Neuronal stem cell (in vitro differentiated cells): ENCODE measurements around the gene ZXDC.
A peak's percentile ranks its signal among the peaks of the same experiment; 100 is the strongest.

Experiments
- DNase-seq: peaks from one replicate; pipeline ENCODE4 v3.0.0-alpha.2; 2013; ENCODE audit warnings: low spot score
- H2AFZ ChIP-seq: one replicate; pipeline ENCODE4 v1.6.1; 2013; ENCODE audit warnings: mild to moderate bottlenecking, low read length, inconsistent platforms
- H2AK5ac ChIP-seq: 2 replicates; pipeline ENCODE4 v1.6.1; 2013; ENCODE audit warnings: low read depth, mild to moderate bottlenecking, inconsistent platforms, low read length, moderate library complexity, mixed read lengths
- H2BK120ac ChIP-seq: 2 replicates; pipeline ENCODE4 v1.6.1; 2013; ENCODE audit warnings: low read depth, mild to moderate bottlenecking, inconsistent platforms, low read length, moderate library complexity, mixed read lengths
- H2BK12ac ChIP-seq: one replicate; pipeline ENCODE4 v1.6.1; 2013; ENCODE audit warnings: low read length, inconsistent platforms
- H2BK15ac ChIP-seq: 2 replicates; pipeline ENCODE4 v1.6.1; 2013; ENCODE audit warnings: mild to moderate bottlenecking, low read length, inconsistent platforms, mixed read lengths
- H2BK5ac ChIP-seq: one replicate; pipeline ENCODE4 v1.6.1; 2013; ENCODE audit warnings: inconsistent platforms, mild to moderate bottlenecking, low read length, moderate library complexity
- H3K14ac ChIP-seq: one replicate; pipeline ENCODE4 v1.6.1; 2013; ENCODE audit warnings: low read length, inconsistent platforms
- H3K18ac ChIP-seq: 2 replicates; pipeline ENCODE4 v1.6.1; 2013; ENCODE audit warnings: low read length, inconsistent platforms
- H3K23ac ChIP-seq: 2 replicates; pipeline ENCODE4 v1.6.1; 2013; ENCODE audit warnings: low read depth, mild to moderate bottlenecking, mixed read lengths, low read length, inconsistent platforms; ENCODE audit not compliant: poor library complexity
- H3K27ac ChIP-seq: replicated peaks from 3 replicates; pipeline ENCODE4 v1.5.1; 2013; ENCODE audit warnings: low read length, inconsistent platforms
- H3K27me3 ChIP-seq, 3 experiments: 2 replicates each; pipeline ENCODE4 v1.6.1; 2013; ENCODE audit warnings: low read length in 3 of 3, mild to moderate bottlenecking in 2 of 3, inconsistent platforms in 1 of 3, low read depth in 1 of 3, mixed read lengths in 1 of 3, moderate library complexity in 1 of 3; ENCODE audit not compliant: control insufficient read depth in 3 of 3, insufficient read depth in 3 of 3
- H3K36me3 ChIP-seq, 2 donors: replicated peaks in 1 of 2; 2 replicates each; pipeline ENCODE4 v1.6.1; 2013; ENCODE audit warnings: low read length in 2 of 2; ENCODE audit not compliant: control insufficient read depth in 2 of 2, insufficient read depth in 2 of 2
- H3K4ac ChIP-seq: 2 replicates; pipeline ENCODE4 v1.6.1; 2013; ENCODE audit warnings: inconsistent platforms, mild to moderate bottlenecking, low read length, moderate library complexity
- H3K4me1 ChIP-seq, 2 donors: 1 replicate in 1 of 2; 2 replicates in 1 of 2; pipeline ENCODE4 v1.6.1; 2013; ENCODE audit warnings: low read length in 2 of 2, low read depth in 1 of 2; ENCODE audit not compliant: control insufficient read depth in 2 of 2, insufficient read depth in 1 of 2
- H3K4me2 ChIP-seq: one replicate; pipeline ENCODE4 v1.6.1; 2013; ENCODE audit warnings: mild to moderate bottlenecking, low read length, inconsistent platforms; ENCODE audit not compliant: insufficient read depth, poor library complexity, severe bottlenecking
- H3K4me3 ChIP-seq, 2 donors: 2 replicates each; pipeline ENCODE4 v1.5.1; 2013; ENCODE audit warnings: low read length in 2 of 2, mild to moderate bottlenecking in 2 of 2, inconsistent platforms in 1 of 2, moderate library complexity in 1 of 2
- H3K79me1 ChIP-seq: one replicate; pipeline ENCODE4 v1.6.1; 2013; ENCODE audit warnings: low read depth, mild to moderate bottlenecking, inconsistent platforms, low read length, moderate library complexity
- H3K9ac ChIP-seq: one replicate; pipeline ENCODE4 v1.6.1; 2013; ENCODE audit warnings: mild to moderate bottlenecking, low read depth, low read length, inconsistent platforms; ENCODE audit not compliant: poor library complexity
- H3K9me3 ChIP-seq, 2 donors: replicated peaks in 1 of 2; 2 replicates each; pipeline versions ENCODE3 to v1.6.1; 2013; ENCODE audit warnings: low read length in 2 of 2, mild to moderate bottlenecking in 2 of 2, inconsistent platforms in 1 of 2, low read depth in 1 of 2, mixed read lengths in 1 of 2, moderate library complexity in 1 of 2; ENCODE audit not compliant: control insufficient read depth in 2 of 2, insufficient read depth in 1 of 2
- H4K8ac ChIP-seq: one replicate; pipeline ENCODE4 v1.6.1; 2013; ENCODE audit warnings: low read depth, mild to moderate bottlenecking, inconsistent platforms, low read length, moderate library complexity
- H4K91ac ChIP-seq: one replicate; pipeline ENCODE4 v1.6.1; 2013; ENCODE audit warnings: low read length, low read depth, mild to moderate bottlenecking, inconsistent platforms; ENCODE audit not compliant: poor library complexity
- WGBS, 2 donors: extraction: QIAGEN DNeasy Blood & Tissue Kit; methylation state at CpG; one replicate each; pipeline ENCODE4 v1.1.7; 2013; ENCODE audit warnings: missing lambda C conversion rate in 2 of 2, mixed read lengths in 1 of 2; ENCODE audit not compliant: insufficient read length in 2 of 2, insufficient replicate concordance in 1 of 2; ENCODE audit errors: extremely low coverage in 2 of 2; 5-methylcytosine and 5-hydroxymethylcytosine counted together

The ZXDC gene

GRCh38 chr3:126500016-126500415 lies 24.3 kb upstream of the ZXDC start:
- H3K9ac ChIP-seq: no peak overlapping the region
- H2BK120ac ChIP-seq: no peak overlapping the region
- no peak overlapping the region for H3K4ac ChIP-seq
- H3K9me3 ChIP-seq: peaks cover 0 to 3% of the 10 kb centered on the region in 2 donors
- H3K4me2 ChIP-seq: no peak overlapping the region
- H4K91ac ChIP-seq: no peak overlapping the region
- H2BK15ac ChIP-seq: peak overlapping the region; percentile 86
- peaks cover 4 to 19% of the 10 kb centered on the region in 2 donors for H3K4me1 ChIP-seq
- H3K23ac ChIP-seq: no peak overlapping the region
- H3K27me3 ChIP-seq: peaks cover 0 to 6% (median 0%) of the 10 kb centered on the region in 3 experiments
- no peak overlapping the region for H3K4me3 ChIP-seq
- H4K8ac ChIP-seq: no peak overlapping the region
- H3K27ac ChIP-seq: no peak overlapping the region
- no peak for DNase-seq
- no CpG with 5 or more reads among the region's 7 CpGs for WGBS, 2 donors
- H3K18ac ChIP-seq: peak overlapping the region; percentile 74
- H3K79me1 ChIP-seq: no peaks in the 10 kb centered on the region
- no peaks in the 10 kb centered on the region for H3K36me3 ChIP-seq
- H2BK5ac ChIP-seq: peak overlapping the region; percentile 49
- H2BK12ac ChIP-seq: no peak overlapping the region
- no peak overlapping the region for H3K14ac ChIP-seq
- peak overlapping the region; percentile 92 for H2AK5ac ChIP-seq
- H2AFZ ChIP-seq: no peak overlapping the region

GRCh38 chr3:126499401-126499800 lies 23.7 kb upstream of the ZXDC start:
- no peak overlapping the region for H4K91ac ChIP-seq
- no peak overlapping the region for H3K4me3 ChIP-seq
- H3K79me1 ChIP-seq: no peaks in the 10 kb centered on the region
- no peak overlapping the region for H3K4me2 ChIP-seq
- no peak overlapping the region for H2AFZ ChIP-seq
- H3K9me3 ChIP-seq: peaks cover 0 to 3% of the 10 kb centered on the region in 2 donors
- H3K27ac ChIP-seq: no peak overlapping the region
- no peak overlapping the region for H3K9ac ChIP-seq
- no peak overlapping the region for H3K14ac ChIP-seq
- peaks cover 6 to 19% of the 10 kb centered on the region in 2 donors for H3K4me1 ChIP-seq
- H3K23ac ChIP-seq: no peak overlapping the region
- peak overlapping the region; percentile 49 for H2BK5ac ChIP-seq
- peak overlapping the region; percentile 35 for H2AK5ac ChIP-seq
- no peak overlapping the region for H2BK120ac ChIP-seq
- H3K18ac ChIP-seq: peak overlapping the region; percentile 46
- peak overlapping the region; percentile 25 for H2BK15ac ChIP-seq
- no peak for DNase-seq
- H3K27me3 ChIP-seq: peaks cover 0 to under 1% (median 0%) of the 10 kb centered on the region in 3 experiments
- no peaks in the 10 kb centered on the region for H3K36me3 ChIP-seq
- H3K4ac ChIP-seq: no peak overlapping the region
- no CpG with 5 or more reads among the region's 9 CpGs for WGBS, 2 donors
- no peak overlapping the region for H4K8ac ChIP-seq
- no peak overlapping the region for H2BK12ac ChIP-seq

GRCh38 chr3:126498929-126499328 lies 23.2 kb upstream of the ZXDC start:
- H2BK12ac ChIP-seq: no peak overlapping the region
- H3K9ac ChIP-seq: no peak overlapping the region
- no peak for DNase-seq
- H2AFZ ChIP-seq: no peak overlapping the region
- H3K9me3 ChIP-seq: peaks cover 0 to 3% of the 10 kb centered on the region in 2 donors
- no peaks in the 10 kb centered on the region for H3K36me3 ChIP-seq
- H3K4me3 ChIP-seq: no peak overlapping the region
- H3K23ac ChIP-seq: no peak overlapping the region
- no peak overlapping the region for H3K4ac ChIP-seq
- H2BK5ac ChIP-seq: peak overlapping the region; percentile 49
- no peak overlapping the region for H3K27ac ChIP-seq
- H3K27me3 ChIP-seq: no peaks in the 10 kb centered on the region
- H3K14ac ChIP-seq: no peak overlapping the region
- H3K4me2 ChIP-seq: no peak overlapping the region
- H4K8ac ChIP-seq: no peak overlapping the region
- no peak overlapping the region for H2BK120ac ChIP-seq
- WGBS, 2 donors: no CpG with 5 or more reads among the region's 10 CpGs
- peak overlapping the region; percentile 25 for H2BK15ac ChIP-seq
- peak overlapping the region; percentile 35 for H2AK5ac ChIP-seq
- H3K79me1 ChIP-seq: no peaks in the 10 kb centered on the region
- peak overlapping the region; percentile 78 for H3K18ac ChIP-seq
- H4K91ac ChIP-seq: no peak overlapping the region
- peaks cover 10 to 22% of the 10 kb centered on the region in 2 donors for H3K4me1 ChIP-seq

GRCh38 chr3:126498461-126498860 lies 22.8 kb upstream of the ZXDC start:
- Histone ChIP-seq H4K8ac (no peak overlapping the region), H2AFZ (no peak overlapping the region), H2BK5ac (peak overlapping the region; percentile 49), H3K18ac (peak overlapping the region; percentile 78), H3K4ac (no peak overlapping the region), H3K4me1 (peaks cover 14 to 23% of the 10 kb centered on the region in 2 donors), H3K27ac (no peak overlapping the region), H3K79me1 (no peaks in the 10 kb centered on the region), H2BK120ac (no peak overlapping the region), H3K14ac (no peak overlapping the region), H3K9ac (no peak overlapping the region), H2BK12ac (no peak overlapping the region), H3K4me3 (no peak overlapping the region), H3K9me3 (peaks cover 0 to 3% of the 10 kb centered on the region in 2 donors), H3K23ac (no peak overlapping the region), H2AK5ac (peak overlapping the region; percentile 32), H2BK15ac (peak overlapping the region; percentile 25), H3K36me3 (no peaks in the 10 kb centered on the region), H4K91ac (no peak overlapping the region), H3K4me2 (no peak overlapping the region), H3K27me3 (no peaks in the 10 kb centered on the region)
- no peak for DNase-seq
- no CpG with 5 or more reads among the region's 4 CpGs for WGBS, 2 donors
